GM12872 (cell line): Measurements from ENCODE around the gene MMGT1.

Source experiments
- TF ChIP-seq, protein P1 (sequence below): IDR thresholded peaks from 3 replicates; pipeline ENCODE4 v1.5.1; 2011; ENCODE audit warnings: low read depth, mild to moderate bottlenecking, low read length, moderate library complexity; ENCODE audit not compliant: insufficient read depth

MMGT1 gene

DNA sequence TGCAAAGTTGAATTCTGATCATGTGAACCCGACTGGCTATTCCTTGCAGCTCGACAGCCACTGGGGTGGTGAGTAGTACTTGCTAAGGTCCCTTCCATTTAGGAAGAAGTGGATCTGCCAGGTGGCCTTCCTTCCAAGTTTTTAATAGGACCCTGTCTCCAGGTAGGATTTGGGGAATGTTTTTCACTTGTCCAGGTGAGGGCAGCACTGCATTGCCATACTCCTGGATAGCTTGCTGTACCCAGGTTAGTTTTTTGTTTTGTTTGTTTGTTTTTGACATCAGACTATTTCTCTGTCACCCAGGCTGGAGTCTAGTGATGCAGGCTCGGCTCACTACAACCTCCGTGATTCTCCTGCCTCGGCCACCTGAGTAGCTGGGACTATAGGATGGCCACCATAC is 50.4 kb downstream of the MMGT1 start:
- TF ChIP-seq, protein P1, sequence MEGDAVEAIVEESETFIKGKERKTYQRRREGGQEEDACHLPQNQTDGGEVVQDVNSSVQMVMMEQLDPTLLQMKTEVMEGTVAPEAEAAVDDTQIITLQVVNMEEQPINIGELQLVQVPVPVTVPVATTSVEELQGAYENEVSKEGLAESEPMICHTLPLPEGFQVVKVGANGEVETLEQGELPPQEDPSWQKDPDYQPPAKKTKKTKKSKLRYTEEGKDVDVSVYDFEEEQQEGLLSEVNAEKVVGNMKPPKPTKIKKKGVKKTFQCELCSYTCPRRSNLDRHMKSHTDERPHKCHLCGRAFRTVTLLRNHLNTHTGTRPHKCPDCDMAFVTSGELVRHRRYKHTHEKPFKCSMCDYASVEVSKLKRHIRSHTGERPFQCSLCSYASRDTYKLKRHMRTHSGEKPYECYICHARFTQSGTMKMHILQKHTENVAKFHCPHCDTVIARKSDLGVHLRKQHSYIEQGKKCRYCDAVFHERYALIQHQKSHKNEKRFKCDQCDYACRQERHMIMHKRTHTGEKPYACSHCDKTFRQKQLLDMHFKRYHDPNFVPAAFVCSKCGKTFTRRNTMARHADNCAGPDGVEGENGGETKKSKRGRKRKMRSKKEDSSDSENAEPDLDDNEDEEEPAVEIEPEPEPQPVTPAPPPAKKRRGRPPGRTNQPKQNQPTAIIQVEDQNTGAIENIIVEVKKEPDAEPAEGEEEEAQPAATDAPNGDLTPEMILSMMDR = peak; percentile 27; the same call in 1 of the 3 replicates

DNA sequence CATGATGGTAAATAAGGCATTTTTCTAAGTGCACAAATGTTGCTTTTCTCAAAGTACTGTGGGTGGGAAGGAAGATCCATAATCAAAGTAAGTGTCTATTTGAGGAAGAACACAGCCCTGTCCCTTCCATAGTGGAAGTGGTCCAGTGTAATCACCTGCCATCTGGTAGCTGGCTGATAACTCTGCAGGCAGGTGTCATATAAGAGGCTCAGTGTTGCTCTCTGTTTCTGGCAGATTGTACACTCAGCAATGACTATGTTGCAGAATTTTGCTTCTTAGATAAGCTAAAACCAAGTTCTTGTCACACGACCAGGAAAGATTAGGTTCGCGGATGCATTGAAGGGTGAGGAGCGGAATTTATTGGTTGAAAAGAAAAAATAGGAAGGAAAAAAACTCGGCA is 59.4 kb downstream of the MMGT1 start:
- TF ChIP-seq, protein P1 = no peak
